Tibial nerve (tissue), 3 donors: Measurements from ENCODE around the gene PACSIN2.

Experiments used
- POLR2A ChIP-seq, 2 donors: fragments of 450-650 bp; IDR thresholded peaks; one replicate each; pipeline ENCODE4 v1.6.1; 2017; ENCODE audit warnings: antibody characterized with exemption in 2 of 2, mild to moderate bottlenecking in 2 of 2, moderate library complexity in 2 of 2
- TF ChIP-seq, protein P1 (sequence below), 5 experiments: fragments of 200-600 bp in 3 of 5; fragments of 450-650 bp in 2 of 5; sonication (generic) in 3 of 5; IDR thresholded peaks; one replicate each; pipeline ENCODE4 v1.5.1; 2016 to 2019; ENCODE audit warnings: antibody characterized with exemption in 5 of 5, mild to moderate bottlenecking in 3 of 5, moderate library complexity in 2 of 5

DNA sequence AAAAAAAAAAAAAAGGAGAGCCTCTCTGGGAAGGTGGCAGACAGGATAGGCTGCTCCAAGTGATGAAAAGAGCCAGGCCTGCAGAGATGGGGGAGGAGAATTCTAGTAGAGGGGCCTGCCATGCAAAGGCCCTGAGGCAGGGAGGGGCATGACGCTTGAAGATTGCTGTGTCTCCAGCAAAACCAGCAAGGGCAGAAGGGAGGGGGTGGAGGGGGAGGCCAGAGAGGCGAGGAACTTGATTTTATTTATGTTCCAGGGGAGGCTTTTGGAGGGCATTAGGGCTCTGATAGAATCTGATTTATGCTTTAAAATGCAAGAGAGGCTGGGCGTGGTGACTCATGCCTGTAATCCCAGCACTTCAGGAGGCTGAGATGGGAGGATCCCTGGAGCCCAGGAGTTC lies 16.7 kb upstream of the PACSIN2 start:
- TF ChIP-seq, protein P1, sequence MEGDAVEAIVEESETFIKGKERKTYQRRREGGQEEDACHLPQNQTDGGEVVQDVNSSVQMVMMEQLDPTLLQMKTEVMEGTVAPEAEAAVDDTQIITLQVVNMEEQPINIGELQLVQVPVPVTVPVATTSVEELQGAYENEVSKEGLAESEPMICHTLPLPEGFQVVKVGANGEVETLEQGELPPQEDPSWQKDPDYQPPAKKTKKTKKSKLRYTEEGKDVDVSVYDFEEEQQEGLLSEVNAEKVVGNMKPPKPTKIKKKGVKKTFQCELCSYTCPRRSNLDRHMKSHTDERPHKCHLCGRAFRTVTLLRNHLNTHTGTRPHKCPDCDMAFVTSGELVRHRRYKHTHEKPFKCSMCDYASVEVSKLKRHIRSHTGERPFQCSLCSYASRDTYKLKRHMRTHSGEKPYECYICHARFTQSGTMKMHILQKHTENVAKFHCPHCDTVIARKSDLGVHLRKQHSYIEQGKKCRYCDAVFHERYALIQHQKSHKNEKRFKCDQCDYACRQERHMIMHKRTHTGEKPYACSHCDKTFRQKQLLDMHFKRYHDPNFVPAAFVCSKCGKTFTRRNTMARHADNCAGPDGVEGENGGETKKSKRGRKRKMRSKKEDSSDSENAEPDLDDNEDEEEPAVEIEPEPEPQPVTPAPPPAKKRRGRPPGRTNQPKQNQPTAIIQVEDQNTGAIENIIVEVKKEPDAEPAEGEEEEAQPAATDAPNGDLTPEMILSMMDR (IDR thresholded peaks at IDR 0.05): no peak
- no peak for TF ChIP-seq POLR2A (IDR thresholded peaks at IDR 0.05)
